ENCODE measurements around the gene HDHD3.
"Not testable (repeated sequence)": the region's sequence is repeated elsewhere in the genome, so short reads cannot be mapped to it uniquely, and the experiment has no call there.

Gene HDHD3, protein sequence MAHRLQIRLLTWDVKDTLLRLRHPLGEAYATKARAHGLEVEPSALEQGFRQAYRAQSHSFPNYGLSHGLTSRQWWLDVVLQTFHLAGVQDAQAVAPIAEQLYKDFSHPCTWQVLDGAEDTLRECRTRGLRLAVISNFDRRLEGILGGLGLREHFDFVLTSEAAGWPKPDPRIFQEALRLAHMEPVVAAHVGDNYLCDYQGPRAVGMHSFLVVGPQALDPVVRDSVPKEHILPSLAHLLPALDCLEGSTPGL

DNA sequence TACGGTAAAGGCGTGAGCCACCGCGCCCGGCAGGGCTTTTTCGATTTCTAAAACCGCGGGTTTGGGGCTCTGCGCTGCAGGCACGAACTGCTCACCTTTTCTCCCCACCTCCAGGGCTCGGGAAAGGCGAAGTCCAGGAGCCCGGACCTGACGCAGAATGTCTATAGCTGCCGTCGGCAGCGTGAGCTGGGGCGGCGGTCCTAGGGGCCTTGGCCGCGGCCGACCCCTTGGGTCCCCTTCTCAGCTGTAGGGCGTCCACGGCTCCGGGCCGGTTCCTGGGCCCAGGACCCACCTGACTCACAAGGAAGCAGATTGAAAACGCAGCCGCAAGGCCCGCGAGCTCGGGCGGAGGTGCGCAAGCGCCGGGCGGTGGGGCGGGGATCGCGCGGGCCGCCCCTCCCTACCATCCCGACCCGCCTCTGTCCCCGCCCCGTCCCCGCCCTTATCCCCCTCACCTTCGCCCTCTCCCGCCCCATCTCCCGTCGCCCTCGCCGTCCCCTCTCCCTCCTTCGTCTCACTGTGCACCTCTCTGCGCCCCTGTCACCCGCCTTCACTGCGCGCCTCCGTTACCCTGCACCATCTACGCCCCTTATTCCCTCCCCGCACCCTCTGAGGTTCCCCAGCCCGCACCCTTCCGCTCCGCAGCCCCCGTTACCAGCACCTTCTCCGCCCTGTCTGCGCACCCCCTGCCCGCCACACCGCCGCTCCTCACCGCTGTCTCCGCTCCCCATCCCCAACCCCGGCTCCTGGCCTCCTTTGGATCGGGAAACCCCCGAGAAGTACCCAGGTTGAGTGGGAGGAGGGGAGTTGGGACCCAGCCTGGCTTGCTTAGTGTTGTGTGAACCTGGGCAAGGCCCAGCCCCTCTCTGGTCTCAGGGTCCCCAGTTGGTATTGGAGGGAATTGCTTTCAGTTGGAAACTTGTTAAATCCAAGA is at the start of gene HDHD3:
Gene HDHD3, minus strand, starts transcription at position 353 of the 934 bp plus-strand sequence. CDS start 2,632 bp downstream, outside the sequence.
- DNase-seq, result peak; percentile 11

DNA sequence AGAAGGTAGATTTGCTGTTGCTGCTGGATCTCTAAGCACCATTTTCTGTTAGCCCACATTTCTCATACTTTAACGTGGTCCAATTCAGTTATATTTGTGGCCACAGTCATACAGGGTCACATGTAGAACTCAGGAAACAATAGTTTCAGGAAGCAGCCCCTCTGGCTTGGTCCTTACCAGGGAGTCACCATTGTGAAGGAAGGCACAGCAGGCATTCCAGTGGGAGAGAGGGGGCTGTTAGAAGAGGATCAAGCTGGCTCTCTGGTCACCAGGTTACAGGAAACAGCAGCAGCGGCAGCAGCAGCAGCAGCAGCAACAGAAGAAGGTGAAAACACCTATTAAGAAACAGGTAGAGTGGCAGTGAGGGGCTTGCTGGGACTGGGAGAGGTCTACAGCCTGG is 48.3 kb upstream of the HDHD3 start:
- no peak for DNase-seq

DNA sequence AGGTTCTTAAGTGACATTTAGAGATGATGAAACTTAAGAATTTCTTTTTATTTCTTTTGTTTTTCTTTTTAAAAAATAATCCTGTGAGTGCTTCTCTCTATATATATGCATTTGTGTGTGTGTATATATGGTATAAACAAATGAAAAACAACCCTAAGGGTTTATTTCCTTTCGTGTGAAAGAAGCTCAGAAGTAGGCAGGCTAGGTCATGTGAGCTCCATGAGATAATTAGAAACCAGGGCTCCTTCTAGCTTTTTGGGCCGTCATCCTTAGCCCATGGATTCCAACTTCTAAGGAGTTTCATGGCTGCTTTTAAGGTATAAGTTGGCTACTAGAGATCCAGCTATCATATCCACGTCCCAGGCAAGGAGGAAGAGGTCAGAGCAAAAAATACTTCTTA is 44.9 kb upstream of the HDHD3 start:
- no peak for DNase-seq

DNA sequence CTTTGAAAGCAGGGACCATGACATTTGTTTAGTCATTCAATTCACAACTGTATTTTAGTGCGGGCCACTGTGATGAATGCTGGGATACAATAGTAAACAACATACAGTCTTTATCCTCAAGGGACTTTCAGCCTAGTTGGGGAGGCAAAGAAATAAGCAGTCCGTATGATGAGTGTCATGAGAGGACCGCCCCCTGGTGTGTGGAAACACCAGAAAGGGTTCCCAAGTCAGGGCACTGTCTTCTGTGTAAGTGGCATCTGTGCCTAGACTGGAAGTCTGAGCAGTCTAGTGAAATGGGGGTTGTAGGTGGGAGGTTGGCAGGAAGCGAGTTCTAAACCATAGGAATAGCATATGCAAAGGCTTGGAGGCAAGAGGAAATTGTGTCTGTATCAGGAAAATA is 40.6 kb upstream of the HDHD3 start:
- DNase-seq, result no peak

DNA sequence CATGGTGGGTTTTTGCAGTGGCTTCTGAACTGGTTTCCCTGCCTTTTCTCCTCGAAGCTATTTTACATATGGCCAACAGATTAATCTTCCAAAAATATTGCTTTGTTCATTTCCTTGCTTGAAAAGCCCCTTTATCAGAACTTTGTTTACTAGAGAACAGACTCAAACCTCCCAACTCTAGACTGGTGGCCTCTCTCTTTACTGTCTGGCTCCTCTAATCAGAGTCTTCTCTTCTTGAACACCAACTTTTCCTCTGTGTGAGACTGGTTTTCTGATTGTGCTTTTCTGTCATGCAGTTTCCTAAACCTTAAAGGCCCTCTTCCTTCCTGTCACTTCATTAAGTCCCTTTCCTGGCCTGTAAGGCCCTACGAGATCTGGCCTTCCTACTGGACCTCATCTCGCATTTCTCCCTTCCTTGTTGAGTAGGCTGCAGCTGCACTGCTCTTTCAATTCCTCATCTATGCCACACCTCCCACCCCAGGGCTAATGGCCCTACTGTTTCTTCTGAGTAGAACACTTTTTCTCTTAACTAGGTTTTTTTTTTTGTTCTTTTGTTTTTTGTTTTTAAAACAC is 39.4 kb upstream of the HDHD3 start:
- no peak for DNase-seq

DNA sequence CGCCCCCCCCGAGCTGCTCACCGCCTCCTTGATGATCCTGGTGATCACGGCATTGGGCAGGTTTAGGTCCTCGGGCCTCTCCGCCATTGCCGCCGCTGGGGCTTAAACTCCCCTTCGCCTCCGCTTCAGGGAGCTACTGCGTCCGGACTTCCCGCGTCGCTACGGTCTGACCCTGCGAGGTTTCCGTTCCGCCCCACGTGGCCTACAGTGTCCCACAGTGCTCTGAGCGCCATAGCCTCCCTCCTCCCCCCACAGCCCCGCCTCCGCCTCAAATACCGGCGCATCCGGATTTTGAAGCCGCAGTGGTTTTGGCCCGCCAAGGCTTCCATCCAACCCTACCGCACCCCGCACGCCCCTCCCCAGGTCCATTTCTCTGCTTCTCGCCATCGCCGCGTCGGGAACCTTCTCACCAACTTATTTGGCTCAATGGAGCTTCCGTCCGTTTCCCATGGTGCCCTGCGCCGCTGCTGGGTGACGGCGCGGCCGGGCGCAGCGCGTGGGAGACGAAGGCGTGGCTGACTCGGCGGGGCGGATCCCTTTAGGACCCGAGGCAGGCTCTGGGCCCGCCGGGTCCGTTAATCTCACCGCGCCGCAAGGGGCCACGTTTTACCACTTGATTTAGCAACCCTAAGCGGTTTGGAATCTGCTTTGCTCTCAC is 33.5 kb upstream of the HDHD3 start, which contains the start of the genes C9orf43 and POLE3:
Gene C9orf43, plus strand, starts transcription at position 541 of the 658 bp plus-strand sequence. CDS start 2,747 bp downstream, outside the sequence.
Gene POLE3, minus strand, starts transcription at position 469 of the 658 bp plus-strand sequence. Its CDS starts 382 bp downstream, at position 87.
- peak; percentile 82 for DNase-seq

DNA sequence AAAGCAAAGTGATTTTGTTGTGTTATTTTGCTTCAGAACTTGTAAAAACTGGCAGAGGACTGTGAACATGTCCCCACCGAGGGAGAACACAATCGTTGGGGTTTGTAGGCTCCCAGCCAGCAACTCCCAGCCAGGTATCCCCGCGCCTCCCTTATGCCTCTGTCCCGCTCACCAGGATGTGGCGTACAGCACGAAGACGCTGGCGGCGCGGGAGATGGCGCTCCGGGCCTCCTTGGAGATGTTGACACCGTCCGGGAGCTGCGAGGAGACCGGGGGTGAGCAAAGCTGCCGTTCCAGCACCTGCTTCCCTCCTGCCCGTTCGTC is 33.1 kb upstream of the HDHD3 start:
- no peak for DNase-seq

DNA sequence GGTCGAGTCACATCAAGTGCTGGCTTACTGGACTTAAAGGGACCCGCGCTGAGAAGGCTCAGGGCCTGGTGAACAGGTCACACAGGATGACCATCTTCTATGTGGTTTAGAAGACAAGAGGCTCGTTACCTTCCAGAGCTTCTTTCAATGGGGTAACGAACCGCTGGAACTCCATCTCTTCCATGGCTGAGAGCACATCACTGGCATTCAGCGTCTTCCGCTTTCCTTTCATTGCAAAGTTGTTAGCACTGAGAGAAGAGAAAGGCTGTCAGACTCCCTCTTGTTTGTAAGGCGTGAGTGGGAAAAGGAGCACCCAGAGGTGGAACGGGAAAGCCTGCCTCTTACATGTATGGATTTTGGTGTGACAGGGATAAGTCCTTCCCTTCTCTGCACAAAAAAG is 32.7 kb upstream of the HDHD3 start:
- DNase-seq, result no peak

DNA sequence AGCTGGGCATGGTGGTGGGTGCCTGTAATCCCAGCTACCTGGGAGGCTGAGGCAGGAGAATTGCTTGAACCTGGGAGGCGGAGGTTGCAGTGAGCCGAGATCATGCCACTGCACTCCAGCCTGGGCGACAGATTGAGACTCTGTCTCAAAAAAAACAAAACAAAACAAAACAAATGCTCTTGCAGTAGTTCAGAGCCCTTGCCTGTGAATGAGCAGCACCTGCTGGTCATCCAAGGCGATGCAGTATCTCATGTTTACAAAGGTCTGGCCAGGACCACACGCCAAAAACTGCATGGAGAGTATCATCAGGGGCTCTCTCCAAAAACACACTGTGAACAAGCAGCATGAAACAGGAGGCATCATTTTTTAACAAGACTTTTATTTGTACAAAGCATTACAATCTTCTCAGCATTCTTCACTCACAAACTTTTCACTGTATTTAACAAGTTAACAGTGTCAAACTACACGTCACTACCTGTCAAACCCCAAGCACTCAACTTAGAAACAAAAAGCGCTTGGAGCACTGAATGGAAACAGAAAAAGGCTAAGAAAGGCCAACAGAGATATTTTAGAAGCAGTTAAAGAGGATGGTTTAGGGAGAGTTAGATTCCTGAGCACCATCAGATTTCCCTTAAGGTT is 30.2 kb upstream of the HDHD3 start:
- DNase-seq, result not testable (repeated sequence)

DNA sequence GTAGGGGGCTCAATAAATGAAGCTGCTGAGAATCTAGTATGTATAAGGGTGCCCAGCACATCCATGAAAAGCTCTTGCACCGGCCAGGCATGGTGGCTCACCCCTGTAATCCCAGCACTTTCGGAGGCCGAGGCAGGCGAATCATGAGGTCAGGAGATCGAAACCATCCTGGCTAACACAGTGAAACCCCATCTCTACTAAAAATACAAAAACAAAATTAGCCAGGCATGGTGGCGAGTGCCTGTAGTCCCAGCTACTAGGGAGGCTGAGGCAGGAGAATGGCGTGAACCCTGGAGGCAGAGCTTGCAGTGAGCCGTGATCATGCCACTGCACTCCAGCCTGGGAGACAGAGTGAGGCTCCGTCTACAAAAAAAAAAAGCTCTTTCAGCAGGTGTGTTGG is 29.6 kb upstream of the HDHD3 start:
- DNase-seq, result not testable (repeated sequence)

DNA sequence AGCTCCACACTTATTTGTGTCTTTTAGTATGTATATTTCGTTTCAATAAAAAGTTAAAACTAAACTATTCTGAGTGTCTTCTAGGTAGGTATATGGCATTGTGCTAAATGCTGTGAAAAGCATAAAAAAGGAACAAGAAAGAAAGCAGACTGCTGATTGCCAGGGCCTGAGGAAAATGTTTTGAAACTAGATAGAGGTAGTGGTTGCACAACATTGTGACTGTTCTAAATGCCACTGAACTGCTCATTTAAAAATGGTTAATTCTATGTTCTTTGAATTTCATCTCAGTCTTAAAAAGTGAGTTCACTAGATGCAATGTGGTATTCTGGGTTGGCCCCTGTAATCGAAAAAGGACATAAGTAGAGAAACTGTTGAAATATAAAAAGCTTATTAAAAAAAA is 26.9 kb upstream of the HDHD3 start:
- no peak for DNase-seq

DNA sequence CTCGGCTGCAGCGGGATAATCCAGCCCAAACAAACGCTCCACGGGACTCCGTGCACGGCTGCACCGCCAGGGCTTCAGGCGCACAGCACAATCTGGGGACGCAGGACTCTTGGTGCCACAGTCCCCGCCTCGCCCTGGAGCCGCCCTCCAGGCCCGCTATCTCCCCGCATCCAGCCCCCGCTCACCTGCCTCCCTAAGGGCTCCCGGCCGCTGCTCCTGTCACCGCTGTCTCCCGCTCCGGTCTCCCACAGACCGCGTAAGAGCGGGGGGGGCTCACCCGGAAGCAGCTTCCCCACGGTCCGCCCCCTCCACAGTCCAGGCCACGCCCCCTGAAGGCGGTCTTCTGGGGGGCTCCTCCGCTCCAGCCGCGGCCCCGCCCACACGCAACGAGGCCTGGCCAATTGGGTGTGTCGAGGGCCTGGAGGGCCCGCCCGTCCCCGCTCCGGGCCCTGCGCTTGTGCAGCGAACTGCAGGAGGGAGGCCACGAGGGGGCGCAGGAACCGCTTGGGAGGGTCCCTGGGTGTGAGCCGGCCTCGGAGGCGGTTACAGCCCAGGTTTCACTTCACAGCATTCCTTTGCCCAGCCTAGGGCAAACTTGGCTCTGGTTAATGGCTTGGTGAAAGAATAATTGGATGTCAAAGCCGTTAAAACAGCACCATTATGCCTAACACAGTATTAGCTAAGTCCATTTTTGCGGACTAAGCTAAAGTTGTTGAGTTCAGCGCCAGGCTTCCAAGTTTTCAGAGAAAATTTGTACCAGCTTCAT is 24.4 kb upstream of the HDHD3 start, which contains the start of gene ALAD:
Gene ALAD, minus strand, starts transcription at position 258 of the 766 bp plus-strand sequence. CDS start 7,725 bp downstream, outside the sequence.
- DNase-seq, result peak; percentile 96

DNA sequence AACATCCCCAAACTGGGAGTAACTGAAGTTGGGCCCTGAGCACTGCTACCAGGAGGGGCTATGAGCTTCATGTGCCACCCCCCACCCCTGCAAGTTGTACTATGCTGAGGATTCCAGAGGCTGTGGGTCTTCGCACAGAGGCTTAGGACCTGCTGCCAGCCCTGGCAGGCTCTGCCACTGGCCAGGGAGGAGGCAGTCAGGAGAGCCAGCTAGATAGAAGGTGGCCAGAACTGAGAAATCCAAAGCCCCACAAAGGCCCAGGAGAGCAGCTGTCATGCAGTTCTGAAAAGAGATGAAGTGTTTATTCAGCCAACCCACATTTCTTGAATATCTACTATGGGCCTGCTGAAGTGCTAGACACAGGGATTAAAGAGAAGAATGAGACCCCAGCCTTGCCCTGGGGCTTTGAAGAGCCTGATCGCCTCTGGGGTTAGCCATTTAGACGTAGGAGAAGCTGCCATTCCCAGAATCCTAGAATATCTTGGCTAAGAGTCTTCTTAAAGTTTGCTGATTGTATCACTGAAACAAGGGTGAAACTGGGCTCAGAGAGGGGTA is 22.9 kb upstream of the HDHD3 start:
- no peak for DNase-seq

DNA sequence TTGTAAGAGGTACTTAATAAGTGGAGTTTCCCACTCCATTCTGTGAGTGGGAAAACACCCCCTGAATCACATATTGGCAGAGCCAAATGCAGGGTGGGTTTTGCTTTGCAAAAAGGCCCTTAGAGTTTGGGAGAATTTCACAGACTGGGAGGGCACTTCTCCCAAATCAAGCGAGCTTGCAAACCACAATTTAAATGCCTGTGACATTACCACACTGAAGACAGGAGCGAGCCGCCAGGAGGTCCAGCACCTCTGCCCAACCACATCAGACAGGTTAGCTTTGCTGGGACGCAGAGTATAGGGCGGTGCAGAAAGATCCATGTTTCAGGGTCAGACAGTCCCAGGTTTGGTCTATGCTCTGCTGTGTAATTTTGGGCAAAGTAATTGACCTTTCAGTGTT is 22.0 kb upstream of the HDHD3 start:
- DNase-seq, result no peak

DNA sequence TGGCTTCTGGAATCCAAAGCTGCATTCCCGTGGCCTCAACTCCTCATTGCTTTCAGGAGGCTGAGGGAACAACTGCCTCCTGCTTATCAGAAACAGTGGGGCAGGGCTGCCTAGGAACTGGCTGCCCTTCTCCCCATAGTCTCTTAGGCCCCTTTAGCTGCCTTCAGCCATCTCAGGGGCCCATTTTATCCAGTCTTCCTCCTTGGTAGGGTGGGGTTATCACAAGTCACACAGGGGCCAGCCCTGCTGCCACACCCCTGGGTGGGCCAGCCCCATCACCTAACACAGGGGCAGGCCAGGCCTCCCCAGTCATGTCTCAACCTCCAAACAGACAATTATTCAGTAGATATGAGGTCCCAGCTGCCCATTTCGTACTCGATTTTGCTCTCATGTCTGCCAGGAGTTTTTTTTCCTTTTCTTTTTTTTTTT is 20.4 kb upstream of the HDHD3 start:
- no peak for DNase-seq

DNA sequence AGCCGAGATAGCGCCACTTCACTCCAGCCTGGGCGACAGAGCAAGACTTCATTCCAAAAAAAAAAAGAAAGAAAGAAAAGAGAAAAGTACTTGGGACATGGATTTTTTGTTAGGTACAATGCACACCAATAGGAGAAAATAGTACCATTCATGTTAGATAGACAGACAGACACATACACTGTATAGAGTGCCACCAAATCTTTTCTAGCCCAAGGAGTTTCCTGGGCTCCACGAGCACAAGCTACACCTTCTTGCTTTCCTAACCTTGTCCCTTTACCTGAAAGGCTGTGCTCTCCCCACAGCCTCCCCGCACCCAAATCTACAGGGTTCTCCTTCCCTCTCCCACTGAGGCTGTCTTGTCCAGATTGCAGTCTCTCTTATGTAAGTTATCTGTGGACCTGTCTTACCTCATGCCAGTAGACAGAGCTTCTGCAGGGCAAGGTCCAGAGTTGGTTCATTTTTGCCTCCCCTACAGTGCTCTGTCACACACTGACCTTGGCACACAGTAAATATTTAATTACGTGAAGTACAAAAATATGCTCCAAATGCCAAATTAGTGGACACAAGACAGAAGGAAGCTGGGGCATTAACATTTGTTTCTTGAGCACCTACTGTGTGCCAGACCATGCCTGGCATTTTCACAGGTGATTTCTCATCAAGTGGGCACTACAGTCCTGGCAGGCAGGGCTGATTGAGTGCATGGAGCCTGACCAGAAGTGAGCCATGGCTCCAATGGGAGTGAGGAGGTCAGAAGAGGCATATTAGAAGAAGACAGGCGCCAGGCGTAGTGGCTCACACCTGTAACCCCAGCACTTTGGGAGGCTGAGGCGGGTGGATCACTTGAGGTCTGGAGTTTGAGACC is 18.4 kb upstream of the HDHD3 start:
- DNase-seq, result no peak

DNA sequence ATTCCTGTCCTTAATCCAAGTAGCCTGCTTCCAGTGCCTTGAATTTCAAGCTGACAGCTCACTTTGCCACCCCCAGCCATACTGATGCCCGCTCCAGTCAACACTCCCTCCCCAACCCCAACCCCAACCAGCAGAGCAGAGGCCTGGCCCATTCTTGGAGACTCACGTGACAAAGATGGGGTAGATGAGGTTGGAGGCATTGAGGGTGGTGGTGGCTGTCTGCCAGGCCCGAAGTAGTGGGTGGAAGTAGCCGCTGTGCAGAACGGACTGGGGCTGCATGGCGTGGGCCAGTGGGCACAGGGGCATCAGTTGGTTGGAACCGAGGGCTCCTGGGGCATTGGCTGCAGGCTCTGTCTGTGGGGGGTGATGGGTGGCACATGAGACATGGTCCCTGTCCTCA is 16.5 kb upstream of the HDHD3 start:
- DNase-seq, result no peak

DNA sequence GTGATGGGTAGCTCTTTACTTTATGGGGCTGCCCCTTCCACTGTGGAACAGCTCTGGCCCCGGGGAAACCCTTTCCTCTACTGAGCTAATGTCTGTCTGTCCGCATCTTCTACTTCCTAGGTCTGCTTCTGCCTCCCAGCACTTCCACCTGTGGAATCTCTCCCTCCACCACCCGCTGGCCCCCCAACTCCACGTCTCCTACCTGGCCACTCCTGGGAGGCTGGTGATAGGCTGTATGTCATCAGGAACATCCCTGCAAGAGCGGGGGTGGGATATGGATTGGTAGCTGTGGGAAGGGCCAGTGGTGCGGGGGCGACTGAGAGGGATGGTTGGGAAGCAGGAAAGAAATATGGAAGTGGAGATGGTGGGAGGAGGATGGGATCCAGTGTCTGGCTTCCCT is 15.1 kb upstream of the HDHD3 start:
- no peak for DNase-seq

DNA sequence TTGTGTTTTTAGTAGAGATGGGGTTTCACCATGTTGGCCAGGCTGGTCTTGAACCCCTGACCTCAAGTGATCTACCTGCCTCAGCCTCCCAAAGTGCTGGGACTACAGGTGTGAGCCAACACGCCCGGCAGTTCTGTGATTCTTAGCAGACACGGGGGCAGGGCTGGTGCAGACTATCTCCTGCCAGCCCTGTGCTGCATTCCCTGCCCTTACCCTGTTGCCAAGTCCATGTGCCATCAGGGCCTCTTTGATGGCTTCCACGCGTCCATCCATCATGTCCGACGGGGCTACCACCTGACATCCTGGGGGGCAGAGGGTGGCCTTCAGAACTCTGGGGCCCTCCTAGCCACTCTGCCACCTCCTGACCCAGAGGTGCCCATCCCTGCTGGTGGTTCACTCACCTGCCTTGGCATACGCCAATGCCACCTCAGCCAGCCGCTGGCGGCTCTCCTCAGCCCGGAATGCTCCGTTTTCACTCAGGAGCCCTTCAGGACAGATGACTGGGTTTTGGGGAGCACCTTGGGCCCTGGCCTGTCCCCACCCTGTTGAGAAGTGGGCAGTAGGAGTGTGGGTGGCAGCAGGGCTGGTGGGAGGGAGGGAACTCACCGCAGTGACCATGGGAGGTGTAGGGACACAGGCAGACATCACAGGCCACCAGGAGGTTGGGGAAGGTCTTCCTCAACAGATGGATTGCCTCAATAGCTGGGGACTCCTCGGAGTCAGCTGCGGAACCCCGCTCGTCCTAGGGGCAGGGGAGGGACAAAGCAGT is 13.6 kb upstream of the HDHD3 start:
- DNase-seq, result no peak

DNA sequence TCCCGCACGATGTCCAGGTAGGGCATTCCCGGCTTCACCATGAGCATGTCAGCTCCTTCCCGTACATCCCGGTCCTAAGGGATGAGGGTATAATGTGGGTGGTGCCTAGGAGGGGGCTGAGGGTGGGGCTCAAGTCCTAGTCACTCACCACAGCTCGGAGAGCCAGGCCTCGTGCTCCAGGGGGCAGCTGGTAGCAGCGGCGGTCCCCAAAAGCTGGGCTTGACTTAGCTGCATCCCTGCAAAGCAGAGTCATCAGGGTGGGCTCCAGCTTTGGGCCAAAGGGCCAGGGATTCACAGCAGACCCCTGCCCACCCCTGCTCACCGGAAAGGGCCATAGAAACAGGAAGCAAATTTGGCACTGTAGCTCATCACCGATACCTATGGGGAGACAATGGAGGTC is 12.7 kb upstream of the HDHD3 start:
- no peak for DNase-seq

Data from NCI-H1417 treated with DMSO at 0.1 percent for 48 hours (cell line).